ENCODE measurements around the gene FBXO38.
A peak's percentile ranks its signal among the peaks of the same experiment; 100 is the strongest.

Gene FBXO38

GRCh38 chr5:148383564-148384379, at the start of gene FBXO38:
Gene FBXO38, plus strand, starts transcription at chr5:148383958. Its CDS starts 10,819 bp downstream, at chr5:148394777.
- DNase-seq (ENCODE audit: low read depth, low spot score) = peak; percentile 94

GRCh38 chr5:148335259-148335658, 48.5 kb upstream of the FBXO38 start, which contains the start of gene SPINK9:
Gene SPINK9, plus strand, starts transcription at chr5:148335559. Its CDS starts 55 bp downstream, at chr5:148335614.
- DNase-seq (ENCODE audit: low read depth, low spot score) = no peak

GRCh38 chr5:148336704-148337435, 46.9 kb upstream of the FBXO38 start:
- DNase-seq (ENCODE audit: low read depth, low spot score) = no peak

GRCh38 chr5:148342371-148343045, 41.2 kb upstream of the FBXO38 start:
- no peak for DNase-seq (ENCODE audit: low read depth, low spot score)

- no peak for DNase-seq (ENCODE audit: low read depth, low spot score)
These were observed 40.7 kb upstream of the FBXO38 start for GRCh38 chr5:148343046-148343407.

- DNase-seq (ENCODE audit: low read depth, low spot score) = no peak
These were observed 39.9 kb upstream of the FBXO38 start for GRCh38 chr5:148343603-148344487.

GRCh38 chr5:148347706-148348105, 36.1 kb upstream of the FBXO38 start:
- no peak for DNase-seq (ENCODE audit: low read depth, low spot score)

GRCh38 chr5:148352696-148353095, 31.1 kb upstream of the FBXO38 start:
- DNase-seq (ENCODE audit: low read depth, low spot score) = no peak

GRCh38 chr5:148353634-148354033, 30.1 kb upstream of the FBXO38 start:
- DNase-seq (ENCODE audit: low read depth, low spot score) = no peak

- DNase-seq (ENCODE audit: low read depth, low spot score) = no peak
These were observed 19.4 kb upstream of the FBXO38 start for GRCh38 chr5:148364343-148364742.

- no peak for DNase-seq (ENCODE audit: low read depth, low spot score)
These were observed 15.5 kb upstream of the FBXO38 start for GRCh38 chr5:148368299-148368698.

GRCh38 chr5:148372166-148372725, 11.5 kb upstream of the FBXO38 start:
- no peak for DNase-seq (ENCODE audit: low read depth, low spot score)

- no peak for DNase-seq (ENCODE audit: low read depth, low spot score)
These were observed 10.9 kb upstream of the FBXO38 start for GRCh38 chr5:148372893-148373292.

GRCh38 chr5:148374690-148375360, 8.9 kb upstream of the FBXO38 start:
- peak; percentile 75 for DNase-seq (ENCODE audit: low read depth, low spot score)

- DNase-seq (ENCODE audit: low read depth, low spot score) = no peak
These were observed 7.6 kb upstream of the FBXO38 start for GRCh38 chr5:148376198-148376597.

GRCh38 chr5:148378670-148379069, 5.1 kb upstream of the FBXO38 start:
- no peak for DNase-seq (ENCODE audit: low read depth, low spot score)

- no peak for DNase-seq (ENCODE audit: low read depth, low spot score)
These were observed 4.4 kb upstream of the FBXO38 start for GRCh38 chr5:148379340-148379739.

- no peak for DNase-seq (ENCODE audit: low read depth, low spot score)
These were observed 1.9 kb upstream of the FBXO38 start for GRCh38 chr5:148381906-148382305.

- DNase-seq (ENCODE audit: low read depth, low spot score) = no peak
These were observed 797 bp upstream of the FBXO38 start for GRCh38 chr5:148382961-148383360.

GRCh38 chr5:148384380-148384737, 601 bp downstream of the FBXO38 start:
- no peak for DNase-seq (ENCODE audit: low read depth, low spot score)

Data from iPS DF 19.7 (cell line).